Kidney (tissue), 14 donors: ENCODE data around the gene AXIN1. TPM values are rescaled to one million over a fixed set of nuclear protein-coding genes. Genes with fewer than 3 reads are reported as not detected.
A peak's percentile ranks its signal among the peaks of the same experiment; 100 is the strongest.

Experiments
- DNase-seq, 5 donors: peaks; one replicate each; pipeline ENCODE4 v3.0.0-alpha.2; 2013 to 2020
- FAIRE-seq: peaks from 2 replicates; lab custom pipeline; 2012; peaks lifted over from hg19 to GRCh38; lab: Jason Lieb, UNC
- H3K27ac ChIP-seq, 2 donors: one replicate each; pipeline ENCODE4 v1.7.0; 2013; ENCODE audit warnings: low read depth in 2 of 2, low read length in 2 of 2, inconsistent platforms in 1 of 2
- H3K27me3 ChIP-seq: one replicate; pipeline ENCODE4 v1.7.1; 2013; ENCODE audit warnings: low read length, inconsistent platforms; ENCODE audit not compliant: control insufficient read depth, insufficient read depth
- H3K36me3 ChIP-seq, 3 donors: one replicate each; pipeline versions ENCODE4 v1.7.0 to v1.7.1; 2013; ENCODE audit warnings: low read length in 3 of 3, control low read depth in 1 of 3, inconsistent platforms in 1 of 3; ENCODE audit not compliant: insufficient read depth in 3 of 3, control insufficient read depth in 2 of 3
- H3K4me1 ChIP-seq, 3 donors: one replicate each; pipeline versions ENCODE4 v1.7.0 to v1.7.1; 2013; ENCODE audit warnings: low read length in 3 of 3, inconsistent platforms in 1 of 3, low read depth in 1 of 3; ENCODE audit not compliant: control insufficient read depth in 2 of 3, insufficient read depth in 2 of 3
- H3K4me3 ChIP-seq, 3 donors: one replicate each; pipeline versions ENCODE4 v1.7.0 to v1.8.1; 2013; ENCODE audit warnings: low read length in 3 of 3, control low read depth in 1 of 3, inconsistent platforms in 1 of 3
- H3K9ac ChIP-seq, 3 donors: one replicate each; pipeline versions ENCODE4 v1.7.0 to v1.7.1; 2013; ENCODE audit warnings: low read length in 3 of 3, control low read depth in 1 of 3, inconsistent platforms in 1 of 3
- H3K9me3 ChIP-seq, 3 donors: one replicate each; pipeline versions ENCODE4 v1.7.0 to v1.7.1; 2013; ENCODE audit warnings: low read length in 3 of 3, control low read depth in 1 of 3, inconsistent platforms in 1 of 3; ENCODE audit not compliant: control insufficient read depth in 2 of 3, insufficient read depth in 1 of 3
- CTCF ChIP-seq: IDR thresholded peaks from 3 replicates; pipeline ENCODE4 v1.5.1; 2012; ENCODE audit warnings: mild to moderate bottlenecking, moderate library complexity, borderline replicate concordance; ENCODE audit not compliant: insufficient read depth; ENCODE audit errors: extremely low read depth
- intact Hi-C: fragments of 100-400 bp; cut with DNase I; formaldehyde crosslinking; loops from one replicate; pipeline ENCODE4 v1.11.1; 2022
- polyA plus RNA-seq: library from polyadenylated mRNA; stranded (reverse); fragments of 350-450 nt; fragmentation: Illumina TruSeq; extraction: RNeasy Lipid Tissue Mini Kit (QIAGEN cat#74804); gene quantifications from one replicate; pipeline ENCODE4 v1.2.3, GENCODE V29; 2014; ENCODE audit warnings: low read depth, low replicate concordance; ENCODE audit not compliant: insufficient read depth
- total RNA-seq: library from RNA; stranded (reverse); fragmentation: NEBNext Ultra II Directional; extraction: Animal tissue kit (Norgen Biotek cat#: 25700); gene quantifications from one replicate; pipeline ENCODE4 v1.2.1, GENCODE V29; 2021
- donor health status: control.
- donor health status: control.
- donor health status: control.
- donor health status: control.
- donor health status: control.
- donor health status: DM: yes; HTN: yes; CAD: no.
- donor health status: Normal renal cell carcinoma (clear cell type).

The AXIN1 gene
- total and polyA plus RNA-seq, 2 donors from 2014 or later: 9.7 to 24.6 TPM

- Histone ChIP-seq H3K27me3 (no peaks in the 10 kb centered on the region), H3K36me3 (no peaks in the 10 kb centered on the region), H3K9ac (no peak overlapping the region), H3K4me1 (no peaks in the 10 kb centered on the region), H3K27ac (no peak overlapping the region), H3K4me3 (no peak overlapping the region), H3K9me3 (no peaks in the 10 kb centered on the region)
- no peak for TF ChIP-seq CTCF
- peak in 2 of 5 donors; percentile 48 to 89 for DNase-seq
- intact Hi-C loops: no loop called here
- FAIRE-seq: no peak
Measured at GRCh38 chr16:273547-274421, 78.7 kb downstream of the AXIN1 start.

- H3K4me1 ChIP-seq: no peaks in the 10 kb centered on the region
- FAIRE-seq (no peak), DNase-seq (peak in 1 of 5 donors; percentile 34)
- H3K27me3 ChIP-seq: no peaks in the 10 kb centered on the region
- no peaks in the 10 kb centered on the region for H3K36me3 ChIP-seq
- H3K4me3 ChIP-seq: no peak overlapping the region
- H3K9ac ChIP-seq: no peak overlapping the region
- no peak for TF ChIP-seq CTCF
- no peak overlapping the region for H3K27ac ChIP-seq
- no peaks in the 10 kb centered on the region for H3K9me3 ChIP-seq
- intact Hi-C loops: no loop called here
Measured at GRCh38 chr16:272633-273546, 79.6 kb downstream of the AXIN1 start.

GRCh38 chr16:270381-271255 is 81.9 kb downstream of the AXIN1 start:
- DNase-seq (peak in 1 of 5 donors; percentile 68), FAIRE-seq (no peak)
- Histone ChIP-seq H3K27ac (no peak overlapping the region), H3K9me3 (peaks cover 0 to 2% (median 0%) of the 10 kb centered on the region in 3 donors), H3K36me3 (no peaks in the 10 kb centered on the region), H3K27me3 (no peaks in the 10 kb centered on the region), H3K4me1 (no peaks in the 10 kb centered on the region), H3K9ac (no peak overlapping the region), H3K4me3 (no peak overlapping the region)
- TF ChIP-seq CTCF: no peak
- intact Hi-C loops: no loop called here
